GM12872 (cell line): ENCODE data around the gene GALNT16.

Source experiments
- TF ChIP-seq, protein P1 (sequence below): IDR thresholded peaks from 3 replicates; pipeline ENCODE4 v1.5.1; 2011; ENCODE audit warnings: low read depth, mild to moderate bottlenecking, low read length, moderate library complexity; ENCODE audit not compliant: insufficient read depth

Gene GALNT16

DNA sequence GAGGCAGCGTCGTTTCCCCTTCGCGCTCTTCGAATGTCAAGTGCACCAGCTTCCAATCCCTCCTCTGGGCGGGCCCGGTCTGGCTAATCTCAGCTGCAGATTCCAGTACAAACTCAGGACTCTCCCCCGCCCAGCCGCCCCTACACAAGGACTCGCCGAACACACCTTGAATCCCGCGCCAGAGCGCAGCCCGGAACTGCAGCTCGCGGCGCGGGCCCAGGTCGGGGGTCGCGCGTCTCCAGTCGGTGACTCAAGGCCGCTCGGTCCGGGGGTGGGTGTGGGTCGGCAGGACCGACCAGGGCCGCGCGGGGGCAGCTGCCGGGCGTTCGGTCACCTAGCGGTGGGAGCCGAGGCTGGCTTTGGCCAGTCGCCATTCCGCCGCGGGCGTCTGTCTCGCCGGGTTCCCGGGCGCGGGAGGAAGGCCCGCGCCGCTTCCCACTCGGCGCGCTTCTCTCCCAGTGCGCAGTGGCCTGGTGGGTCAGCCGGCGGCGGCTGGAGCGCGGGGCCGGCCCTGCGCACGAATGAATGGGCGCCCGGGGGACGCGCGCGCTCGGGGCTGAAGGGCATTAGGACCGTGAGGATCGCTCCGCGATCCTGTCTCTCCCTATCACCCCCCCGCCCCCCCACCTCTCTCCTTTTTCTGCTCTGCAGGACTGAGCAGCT, at the start of gene GALNT16:
TSS of gene GALNT16 (plus strand) at position 632 of the 663 bp plus-strand sequence. CDS start 133 bp downstream, outside the sequence.
- TF ChIP-seq, protein P1, sequence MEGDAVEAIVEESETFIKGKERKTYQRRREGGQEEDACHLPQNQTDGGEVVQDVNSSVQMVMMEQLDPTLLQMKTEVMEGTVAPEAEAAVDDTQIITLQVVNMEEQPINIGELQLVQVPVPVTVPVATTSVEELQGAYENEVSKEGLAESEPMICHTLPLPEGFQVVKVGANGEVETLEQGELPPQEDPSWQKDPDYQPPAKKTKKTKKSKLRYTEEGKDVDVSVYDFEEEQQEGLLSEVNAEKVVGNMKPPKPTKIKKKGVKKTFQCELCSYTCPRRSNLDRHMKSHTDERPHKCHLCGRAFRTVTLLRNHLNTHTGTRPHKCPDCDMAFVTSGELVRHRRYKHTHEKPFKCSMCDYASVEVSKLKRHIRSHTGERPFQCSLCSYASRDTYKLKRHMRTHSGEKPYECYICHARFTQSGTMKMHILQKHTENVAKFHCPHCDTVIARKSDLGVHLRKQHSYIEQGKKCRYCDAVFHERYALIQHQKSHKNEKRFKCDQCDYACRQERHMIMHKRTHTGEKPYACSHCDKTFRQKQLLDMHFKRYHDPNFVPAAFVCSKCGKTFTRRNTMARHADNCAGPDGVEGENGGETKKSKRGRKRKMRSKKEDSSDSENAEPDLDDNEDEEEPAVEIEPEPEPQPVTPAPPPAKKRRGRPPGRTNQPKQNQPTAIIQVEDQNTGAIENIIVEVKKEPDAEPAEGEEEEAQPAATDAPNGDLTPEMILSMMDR: 0 out of 3 replicates have a peak, but pooled peaks have one; percentile 6

DNA sequence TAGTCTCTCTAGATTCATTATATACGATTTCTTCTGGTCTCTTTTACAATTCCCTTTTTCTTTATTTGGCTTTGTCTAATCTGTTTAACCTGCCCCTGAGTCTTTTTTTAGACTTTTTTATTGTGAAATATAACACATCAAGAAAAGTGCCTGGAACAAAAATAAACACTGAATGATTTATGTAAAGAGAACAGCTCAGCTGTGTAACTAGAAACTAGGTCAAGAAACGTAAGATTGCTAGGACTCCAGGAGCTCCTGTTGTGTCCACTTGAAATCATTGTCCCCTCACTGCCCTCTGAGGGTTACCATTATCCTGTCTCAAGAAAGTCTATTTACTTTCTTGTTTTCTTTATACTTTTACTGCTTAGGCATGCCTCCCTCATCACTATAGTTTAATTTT, 45.6 kb upstream of the GALNT16 start:
- TF ChIP-seq, protein P1: no peak

DNA sequence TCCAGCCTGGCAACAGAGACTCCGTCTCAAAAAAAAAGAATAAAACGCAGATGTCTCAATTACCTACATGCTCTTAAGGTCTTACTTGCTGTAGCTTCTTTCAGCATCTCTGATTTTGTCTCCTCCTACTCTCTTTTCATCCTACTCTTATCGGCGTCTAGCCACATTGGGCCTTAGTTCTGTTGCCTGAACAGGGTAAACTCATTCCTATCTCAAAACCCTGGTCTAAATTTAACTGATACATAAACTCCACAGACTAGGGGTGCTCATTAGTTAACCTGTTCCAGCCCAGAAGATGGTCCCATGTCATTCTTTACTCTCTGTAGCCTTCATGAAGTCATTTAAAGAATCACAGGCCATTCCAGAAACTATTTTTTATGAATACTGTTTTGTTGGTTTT, 35.0 kb upstream of the GALNT16 start:
- TF ChIP-seq, protein P1: no peak

DNA sequence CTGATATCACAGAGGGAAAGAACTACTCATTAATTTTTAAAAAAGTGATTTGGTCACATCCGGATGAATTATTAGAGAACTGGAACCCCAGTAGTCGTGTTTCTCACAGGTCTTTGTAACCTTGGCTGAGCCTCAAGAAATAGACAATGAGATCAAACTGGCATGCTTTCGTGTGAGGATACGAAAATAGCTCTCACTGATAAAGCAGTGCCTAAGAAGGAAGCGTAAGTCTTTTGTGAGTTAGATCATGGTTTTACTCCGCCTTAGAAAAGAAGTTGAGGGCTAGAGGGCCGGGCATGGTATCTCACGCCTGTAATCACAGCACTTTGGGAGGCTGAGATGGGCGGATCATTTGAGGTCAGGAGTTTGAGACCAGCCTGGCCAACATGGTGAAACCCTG, 33.8 kb upstream of the GALNT16 start:
- TF ChIP-seq, protein P1: no peak

DNA sequence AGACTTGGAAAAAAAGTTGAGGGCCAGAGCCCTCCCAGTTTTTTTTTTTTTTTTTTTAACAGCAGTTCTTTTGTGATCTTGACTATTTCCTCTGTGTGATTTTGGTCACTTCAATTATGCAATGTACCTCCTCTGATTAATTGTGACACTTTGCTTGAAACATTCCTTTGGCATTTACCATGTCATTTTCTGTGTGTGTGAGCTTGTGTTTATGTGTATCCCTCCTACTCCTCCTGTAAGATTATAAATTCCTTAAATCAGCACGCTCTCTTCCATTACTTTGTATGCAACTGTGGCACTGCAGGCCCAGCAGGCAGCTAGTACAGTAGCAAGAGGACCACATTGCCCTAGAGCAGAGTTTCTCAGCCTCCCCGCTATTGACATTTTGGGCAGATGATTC, 33.2 kb upstream of the GALNT16 start:
- TF ChIP-seq, protein P1: no peak

DNA sequence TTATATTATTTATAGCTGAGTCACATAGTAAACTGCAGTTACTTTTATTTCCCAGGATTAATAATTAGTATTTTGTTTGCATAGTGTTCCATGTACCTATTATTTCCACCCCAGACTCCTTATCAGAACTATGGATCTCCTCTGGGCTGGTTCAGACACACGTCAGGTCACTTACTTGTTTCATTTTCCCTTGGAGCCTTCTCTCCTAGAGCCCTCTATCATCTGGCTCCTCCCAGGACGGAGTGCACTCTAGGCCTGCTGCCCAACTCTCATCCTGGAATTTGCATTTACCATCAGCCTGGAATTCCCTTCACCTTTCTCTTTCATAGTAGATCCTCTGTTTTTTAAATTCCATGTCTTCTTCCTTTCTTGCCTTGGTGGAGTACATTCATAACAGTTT, 28.5 kb upstream of the GALNT16 start:
- TF ChIP-seq, protein P1: no peak

DNA sequence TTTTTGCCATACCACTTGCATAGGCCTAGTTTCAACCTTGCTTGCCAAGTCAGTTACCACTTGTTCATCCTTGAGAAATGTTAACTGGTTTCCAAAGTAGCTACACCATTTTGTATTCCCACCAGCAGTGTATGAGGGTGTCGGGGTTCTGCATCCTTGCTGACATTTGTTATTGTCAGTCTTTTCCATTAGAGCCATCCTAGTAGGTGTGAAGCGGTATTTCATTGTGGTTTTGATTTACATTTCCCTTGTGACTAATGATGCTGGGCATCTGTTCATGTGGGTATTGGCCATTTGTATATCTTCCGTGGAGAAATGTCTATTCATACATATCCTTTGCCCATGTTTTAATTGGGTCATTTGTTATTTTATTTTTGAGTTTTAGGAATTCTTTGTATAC, 27.6 kb upstream of the GALNT16 start:
- TF ChIP-seq, protein P1: no peak
